ENCODE measurements around the gene SCRT2.
"Not testable (repeated sequence)": the region's sequence is repeated elsewhere in the genome, so short reads cannot be mapped to it uniquely, and the experiment has no call there.

The SCRT2 gene

DNA sequence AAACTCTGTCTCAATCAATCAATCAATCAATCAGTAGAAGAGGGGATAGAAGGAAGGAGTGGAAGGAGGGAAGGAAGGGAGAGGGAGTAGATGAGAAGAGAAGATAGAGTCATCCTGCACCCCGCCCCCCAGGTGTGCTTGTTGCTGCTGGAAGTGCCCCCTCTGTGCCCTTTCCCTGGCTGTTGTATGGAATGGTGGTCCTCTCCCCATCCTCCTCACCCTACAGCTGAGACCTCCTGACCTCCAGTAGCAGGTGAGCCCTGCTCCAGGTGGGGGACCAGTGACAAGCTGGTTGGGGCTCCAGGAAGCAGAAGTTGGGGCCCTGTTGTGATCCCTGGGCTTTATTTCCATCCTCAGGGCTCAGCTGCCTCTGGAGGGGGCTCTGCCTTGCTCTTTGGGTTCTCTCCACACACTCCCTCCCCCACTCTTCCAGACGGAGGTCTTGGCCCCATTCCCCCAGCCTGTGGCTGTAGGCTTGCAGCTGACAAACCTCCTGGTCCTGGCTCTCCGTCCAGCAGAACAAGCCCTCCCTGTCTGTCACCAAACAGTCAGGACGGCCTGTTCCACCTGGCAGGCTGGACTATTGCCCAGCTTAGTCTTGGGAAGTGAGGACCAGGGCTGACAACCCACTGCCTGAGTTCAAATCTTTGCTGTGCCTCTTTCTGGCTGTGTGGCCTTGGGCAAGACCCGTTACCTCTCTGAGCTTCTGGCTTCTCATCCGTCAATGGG is 26.0 kb upstream of the SCRT2 start:
- no peak for DNase-seq (ENCODE audit: low spot score)

GRCh38 chr20:699811-700338 is 24.3 kb upstream of the SCRT2 start:
- peak; percentile 48 for DNase-seq (ENCODE audit: low spot score)

GRCh38 chr20:699342-699741 is 23.7 kb upstream of the SCRT2 start:
- no peak for DNase-seq (ENCODE audit: low spot score)

DNA sequence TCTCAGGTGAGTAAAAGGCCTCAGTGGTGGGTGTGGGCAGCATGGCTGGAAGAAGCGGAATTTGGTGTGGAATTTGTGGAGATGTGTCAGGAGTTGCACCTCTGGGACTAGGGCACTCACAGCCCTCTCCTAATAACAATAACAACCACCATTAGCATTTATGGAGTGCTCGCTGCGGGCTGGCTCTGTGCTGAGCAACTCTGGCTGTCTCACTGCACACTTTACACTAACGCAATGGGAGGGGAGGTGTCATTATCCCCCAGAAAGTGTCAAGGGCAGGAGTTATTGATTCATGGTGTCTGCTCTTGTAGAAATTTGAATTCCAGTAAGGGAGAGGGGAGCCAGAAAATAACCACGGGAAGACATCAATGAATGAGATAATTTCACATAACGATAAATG is 22.7 kb upstream of the SCRT2 start:
- DNase-seq (ENCODE audit: low spot score): no peak

DNA sequence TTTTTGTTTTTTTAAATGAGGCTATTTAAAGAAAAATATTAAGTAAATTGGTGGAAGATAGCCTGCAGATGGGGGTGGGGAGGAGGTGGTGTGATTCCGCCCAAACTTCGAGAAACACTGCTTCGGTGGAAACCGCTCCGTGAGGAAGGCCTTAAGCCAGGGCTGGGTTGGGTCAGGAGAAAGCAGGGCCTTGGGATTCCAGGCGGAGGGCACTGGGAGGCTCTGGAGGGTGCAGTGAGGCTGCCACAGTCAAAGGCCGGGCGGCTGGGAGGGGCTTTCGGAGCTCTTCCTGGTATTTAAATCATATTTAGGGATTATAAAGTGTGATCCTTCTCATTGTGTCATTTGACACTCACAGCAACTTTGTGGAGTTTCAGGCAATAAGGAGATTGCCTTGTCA is 22.2 kb upstream of the SCRT2 start:
- no peak for DNase-seq (ENCODE audit: low spot score)

- no peak for DNase-seq (ENCODE audit: low spot score)
Observed at GRCh38 chr20:695165-695866, 19.7 kb upstream of the SCRT2 start.

- no peak for DNase-seq (ENCODE audit: low spot score)
Observed at GRCh38 chr20:694496-694895, 18.9 kb upstream of the SCRT2 start.

- DNase-seq (ENCODE audit: low spot score): not testable (repeated sequence)
Observed at GRCh38 chr20:693786-694185, 18.2 kb upstream of the SCRT2 start.

DNA sequence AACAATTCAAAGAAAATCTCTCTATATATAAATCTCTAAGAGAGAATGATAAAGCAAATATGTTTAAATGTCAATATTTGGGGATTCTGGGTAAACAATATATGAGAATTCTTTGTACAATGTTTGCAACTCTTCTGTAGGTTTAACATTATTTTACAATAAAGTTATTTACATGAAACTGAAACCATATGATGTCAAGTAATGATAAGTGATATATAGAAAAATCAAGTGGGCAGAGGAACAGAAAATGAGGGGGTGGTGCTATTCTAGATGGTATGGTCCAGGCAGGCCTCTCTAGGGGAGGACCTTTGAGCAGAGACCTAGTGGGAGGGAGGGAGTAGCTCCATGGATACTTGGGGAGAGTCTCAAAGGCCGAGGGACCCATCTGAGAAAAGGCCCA is 16.4 kb upstream of the SCRT2 start:
- no peak for DNase-seq (ENCODE audit: low spot score)

- no peak for DNase-seq (ENCODE audit: low spot score)
Observed at GRCh38 chr20:689947-690346, 14.3 kb upstream of the SCRT2 start.

- no peak for DNase-seq (ENCODE audit: low spot score)
Observed at GRCh38 chr20:689348-689747, 13.7 kb upstream of the SCRT2 start.

DNA sequence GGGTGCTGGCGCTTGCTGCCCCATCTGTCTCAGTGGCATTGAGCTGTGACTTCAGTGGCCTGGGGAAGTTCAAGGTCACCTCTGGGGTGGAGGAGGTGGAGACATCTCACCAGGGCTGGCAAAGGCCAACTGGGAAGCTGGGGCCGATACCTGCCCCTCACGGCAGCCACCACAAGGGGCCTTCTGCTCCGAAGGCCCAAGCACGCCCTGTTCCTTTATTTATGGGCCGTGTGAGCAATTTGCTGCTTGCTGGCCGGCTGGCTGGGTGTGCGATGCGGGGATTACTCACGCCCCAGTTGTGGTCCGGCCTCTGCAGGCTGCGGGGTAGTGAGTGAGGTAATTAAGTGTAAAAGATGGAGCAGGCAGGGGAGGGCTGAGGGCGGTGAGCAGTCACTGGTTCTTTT is 13.2 kb upstream of the SCRT2 start:
- DNase-seq (ENCODE audit: low spot score): no peak

DNA sequence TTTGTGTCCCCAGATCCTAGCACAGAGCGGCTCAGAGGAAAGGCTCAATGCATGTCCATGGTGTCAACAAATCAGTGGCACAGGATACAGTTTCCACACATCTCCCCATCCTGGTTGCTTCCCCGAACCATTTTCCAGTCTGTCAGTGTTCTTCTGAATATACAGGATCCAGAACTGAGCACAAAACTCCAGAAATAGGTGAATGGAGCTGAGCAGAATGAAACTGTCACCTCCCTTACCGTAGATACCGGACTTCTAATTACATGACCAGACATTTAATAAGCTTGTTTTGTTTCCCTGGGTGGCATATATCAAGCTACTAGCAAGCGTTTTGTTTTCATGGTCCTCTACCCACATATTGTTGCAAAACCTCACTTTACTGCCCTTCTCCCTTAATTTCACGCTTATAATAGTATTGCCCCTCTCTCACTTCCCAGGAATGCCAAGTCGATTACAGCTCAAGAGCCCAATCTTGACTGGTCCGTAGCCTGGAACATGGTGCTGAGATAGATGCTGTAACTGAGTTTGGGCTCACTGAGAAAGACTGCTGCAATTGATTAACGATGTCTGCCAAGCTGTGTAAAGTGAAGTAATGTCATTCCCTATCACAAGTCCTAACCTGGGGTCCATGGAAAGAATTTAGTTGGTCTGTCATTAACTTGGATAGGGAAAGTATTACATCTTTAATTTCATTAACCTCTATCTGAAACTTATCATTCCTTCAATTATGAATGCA is 12.0 kb upstream of the SCRT2 start:
- no peak for DNase-seq (ENCODE audit: low spot score)

DNA sequence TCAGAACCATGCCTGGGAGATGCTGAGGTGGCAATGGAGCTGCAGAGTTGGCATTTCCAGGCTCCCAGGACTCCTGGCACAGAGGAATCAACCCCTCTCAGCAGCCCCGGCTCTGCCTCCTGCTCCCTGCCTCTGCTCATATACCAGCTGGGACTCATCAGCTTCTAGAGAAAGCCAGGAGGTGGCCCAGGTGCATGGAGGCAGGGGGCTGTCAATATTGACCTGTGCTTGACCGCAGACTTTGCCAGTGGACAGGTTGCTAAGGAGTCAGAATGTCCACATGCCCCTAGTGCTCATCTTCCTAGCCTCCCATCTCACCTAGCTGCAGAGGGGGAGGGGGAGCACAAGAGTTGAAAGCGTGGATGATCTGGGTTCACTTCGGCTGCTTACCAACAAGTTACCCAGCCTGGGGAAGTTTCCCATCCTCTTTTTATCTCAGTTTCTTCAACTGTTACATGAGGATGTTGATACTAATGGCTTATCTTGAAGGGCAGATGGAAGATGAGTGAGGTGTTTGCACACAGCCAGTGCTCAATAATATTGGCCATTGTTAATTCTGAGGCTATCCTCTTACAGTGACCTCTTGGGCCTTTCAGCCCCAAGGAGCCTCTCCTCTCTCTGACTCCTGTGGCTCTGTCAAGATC is 9.2 kb upstream of the SCRT2 start:
- DNase-seq (ENCODE audit: low spot score): no peak

GRCh38 chr20:682123-682522 is 6.5 kb upstream of the SCRT2 start:
- no peak for DNase-seq (ENCODE audit: low spot score)

- no peak for DNase-seq (ENCODE audit: low spot score)
Observed at GRCh38 chr20:680638-681187, 5.1 kb upstream of the SCRT2 start.

DNA sequence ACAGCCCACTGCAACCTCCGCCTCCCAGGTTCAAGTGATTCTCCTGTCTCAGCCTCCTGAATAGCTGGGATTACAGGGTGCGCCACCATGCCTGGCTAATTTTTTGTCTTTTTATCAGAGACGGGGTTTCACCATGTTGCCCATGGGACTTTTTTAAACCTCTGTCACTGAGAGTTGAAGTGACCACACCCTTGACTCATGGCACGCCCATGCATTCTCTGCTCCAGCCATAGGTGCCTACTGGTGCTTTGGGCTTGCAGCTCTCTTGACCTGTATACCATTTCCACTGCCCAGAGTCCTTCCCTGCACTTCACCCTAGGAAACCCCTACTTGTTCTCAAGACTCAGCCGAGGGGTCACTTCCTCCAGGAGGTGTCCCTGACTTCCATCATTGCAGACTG is 2.4 kb upstream of the SCRT2 start:
- no peak for DNase-seq (ENCODE audit: low spot score)

- DNase-seq (ENCODE audit: low spot score): no peak
Observed at GRCh38 chr20:676967-677366, 1.4 kb upstream of the SCRT2 start.

- no peak for DNase-seq (ENCODE audit: low spot score)
Observed at GRCh38 chr20:676315-676937, 824 bp upstream of the SCRT2 start.

- DNase-seq (ENCODE audit: low spot score): no peak
Observed at GRCh38 chr20:675033-675452, 559 bp downstream of the SCRT2 start.

- no peak for DNase-seq (ENCODE audit: low spot score)
Observed at GRCh38 chr20:673603-674001, 2.0 kb downstream of the SCRT2 start.

Data from putamen (tissue), 1 donor.